ENCODE measurements around the gene CREM. TPM values are rescaled to one million over a fixed set of nuclear protein-coding genes. Genes with fewer than 3 reads are reported as not detected.

Gene CREM
- total and polyA plus RNA-seq, 7 donors, result 25.9 to 76.0 (median 37.5) TPM

DNA sequence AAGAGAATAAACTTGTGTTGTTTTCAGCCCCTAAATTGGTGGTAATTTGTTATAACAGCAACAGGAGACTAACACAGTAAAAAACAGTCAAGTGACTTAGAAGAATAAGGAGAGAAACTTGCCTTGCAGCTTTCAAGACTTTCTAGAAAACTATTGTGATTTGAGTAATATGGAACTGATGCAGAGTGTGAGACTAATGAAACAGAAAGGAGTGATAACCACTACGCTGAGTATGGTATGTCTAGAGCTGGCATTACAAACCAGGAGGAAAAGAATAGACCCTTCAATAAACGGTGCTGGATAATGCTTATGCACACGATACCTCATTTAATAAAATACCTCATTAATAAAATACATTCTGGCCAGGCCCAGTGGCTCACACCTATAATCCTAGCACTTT lies 99.9 kb downstream of the CREM start:
- 86 to 90% methylated on average over 3 of the region's 3 CpGs for WGBS, 2 donors
- H3K9me3 ChIP-seq, result no peaks in the 10 kb centered on the region
- no peaks in the 10 kb centered on the region for H3K4me1 ChIP-seq
- TF ChIP-seq, protein P1, sequence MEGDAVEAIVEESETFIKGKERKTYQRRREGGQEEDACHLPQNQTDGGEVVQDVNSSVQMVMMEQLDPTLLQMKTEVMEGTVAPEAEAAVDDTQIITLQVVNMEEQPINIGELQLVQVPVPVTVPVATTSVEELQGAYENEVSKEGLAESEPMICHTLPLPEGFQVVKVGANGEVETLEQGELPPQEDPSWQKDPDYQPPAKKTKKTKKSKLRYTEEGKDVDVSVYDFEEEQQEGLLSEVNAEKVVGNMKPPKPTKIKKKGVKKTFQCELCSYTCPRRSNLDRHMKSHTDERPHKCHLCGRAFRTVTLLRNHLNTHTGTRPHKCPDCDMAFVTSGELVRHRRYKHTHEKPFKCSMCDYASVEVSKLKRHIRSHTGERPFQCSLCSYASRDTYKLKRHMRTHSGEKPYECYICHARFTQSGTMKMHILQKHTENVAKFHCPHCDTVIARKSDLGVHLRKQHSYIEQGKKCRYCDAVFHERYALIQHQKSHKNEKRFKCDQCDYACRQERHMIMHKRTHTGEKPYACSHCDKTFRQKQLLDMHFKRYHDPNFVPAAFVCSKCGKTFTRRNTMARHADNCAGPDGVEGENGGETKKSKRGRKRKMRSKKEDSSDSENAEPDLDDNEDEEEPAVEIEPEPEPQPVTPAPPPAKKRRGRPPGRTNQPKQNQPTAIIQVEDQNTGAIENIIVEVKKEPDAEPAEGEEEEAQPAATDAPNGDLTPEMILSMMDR (IDR thresholded peaks at IDR 0.05), result no peak
- TF ChIP-seq POLR2AphosphoS5 (IDR thresholded peaks at IDR 0.05) (no peak), EP300 (IDR thresholded peaks at IDR 0.05) (no peak), POLR2A (IDR thresholded peaks at IDR 0.05) (no peak)
- H3K27me3 ChIP-seq, result no peaks in the 10 kb centered on the region
- no peaks in the 10 kb centered on the region for H3K36me3 ChIP-seq
- H3K4me3 ChIP-seq, result no peak overlapping the region
- DNase-seq, result no peak
- intact Hi-C loops (cut with DNase I), result no loop called here
- no peak overlapping the region for H3K27ac ChIP-seq

DNA sequence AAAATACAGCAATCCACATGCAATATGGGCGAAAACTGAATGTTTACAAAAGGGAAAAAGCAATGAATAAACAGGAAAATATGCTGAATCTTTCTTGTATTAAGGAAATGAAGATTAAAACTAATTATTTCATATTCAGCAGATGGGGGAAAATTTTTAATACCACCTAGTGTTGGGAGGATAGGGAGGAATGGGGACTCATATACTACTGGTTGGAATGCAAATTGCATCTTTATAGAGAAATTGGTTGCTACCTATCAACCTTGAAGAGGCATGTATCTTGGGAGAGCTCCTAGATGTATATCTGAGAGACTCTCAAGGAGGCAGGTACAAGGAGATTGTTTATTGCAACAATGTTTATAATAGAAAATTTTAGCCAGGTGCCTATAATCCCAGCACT lies 101.4 kb downstream of the CREM start:
- no peaks in the 10 kb centered on the region for H3K4me1 ChIP-seq
- H3K27me3 ChIP-seq, result no peaks in the 10 kb centered on the region
- 94 to 100% methylated on average over 1 of the region's 1 CpG for WGBS, 2 donors
- H3K9me3 ChIP-seq, result no peaks in the 10 kb centered on the region
- intact Hi-C loops (cut with DNase I), result no loop called here
- no peak for DNase-seq
- H3K36me3 ChIP-seq, result no peaks in the 10 kb centered on the region
- no peak for TF ChIP-seq POLR2AphosphoS5 (IDR thresholded peaks at IDR 0.05)
- no peak for TF ChIP-seq POLR2A (IDR thresholded peaks at IDR 0.05)
- no peak for TF ChIP-seq EP300 (IDR thresholded peaks at IDR 0.05)
- TF ChIP-seq, protein P1 (IDR thresholded peaks at IDR 0.05), result no peak
- no peak overlapping the region for H3K4me3 ChIP-seq
- H3K27ac ChIP-seq, result no peak overlapping the region

DNA sequence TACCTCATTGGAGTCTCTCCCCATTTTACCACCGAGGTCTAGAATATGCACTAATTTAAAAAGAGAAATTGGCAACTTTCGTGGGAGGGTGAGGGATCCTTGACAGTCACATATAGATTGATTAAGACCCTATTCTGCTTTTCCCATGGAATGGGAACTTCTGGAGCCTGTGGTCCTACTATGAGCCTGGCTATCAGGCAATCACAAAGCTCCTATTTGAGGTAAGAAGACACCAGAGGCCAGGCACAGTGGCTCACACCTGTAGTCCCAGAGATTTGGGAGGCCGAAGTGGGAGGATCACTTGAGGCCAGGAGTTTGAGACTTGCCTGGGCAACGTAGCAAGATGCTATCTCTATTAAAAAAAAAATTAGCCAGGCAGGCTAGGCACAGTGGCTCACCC lies 105.0 kb downstream of the CREM start:
- no peak overlapping the region for H3K4me3 ChIP-seq
- TF ChIP-seq POLR2AphosphoS5 (IDR thresholded peaks at IDR 0.05), result no peak
- TF ChIP-seq POLR2A (IDR thresholded peaks at IDR 0.05), result no peak
- no peak for TF ChIP-seq EP300 (IDR thresholded peaks at IDR 0.05)
- TF ChIP-seq, protein P1 (IDR thresholded peaks at IDR 0.05), result no peak
- intact Hi-C loops (cut with DNase I), result loop anchor here (10.0 kb wide), 1 partner anchor 1543 kb away; no protein-coding TSS in a partner anchor
- H3K4me1 ChIP-seq, result no peaks in the 10 kb centered on the region
- 91 to 92% methylated on average over 4 of the region's 4 CpGs for WGBS, 2 donors
- H3K27me3 ChIP-seq, result no peaks in the 10 kb centered on the region
- no peaks in the 10 kb centered on the region for H3K9me3 ChIP-seq
- no peak for DNase-seq
- H3K36me3 ChIP-seq, result no peaks in the 10 kb centered on the region
- no peak overlapping the region for H3K27ac ChIP-seq

DNA sequence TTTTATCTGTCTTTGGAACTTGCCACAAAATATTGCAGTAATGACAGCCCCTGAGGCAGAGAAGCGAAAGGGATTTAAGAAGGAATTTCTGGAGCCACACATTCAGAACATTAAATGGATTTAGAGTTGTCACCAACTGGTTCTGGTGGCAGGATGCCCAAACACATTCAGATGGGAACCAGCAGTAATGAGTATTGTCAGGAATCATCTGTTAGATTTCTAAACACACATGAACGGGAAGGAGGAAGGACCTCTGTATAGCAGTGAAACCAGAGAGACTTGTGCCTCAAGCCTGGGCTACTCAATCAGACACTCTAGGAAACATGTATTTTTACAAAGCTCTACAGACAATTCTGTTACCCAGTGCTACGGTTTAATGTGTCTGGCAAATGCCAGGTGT lies 105.9 kb downstream of the CREM start:
- Histone ChIP-seq H3K4me3 (no peak overlapping the region), H3K27me3 (no peaks in the 10 kb centered on the region), H3K9me3 (no peaks in the 10 kb centered on the region), H3K4me1 (no peaks in the 10 kb centered on the region), H3K36me3 (no peaks in the 10 kb centered on the region), H3K27ac (no peak overlapping the region)
- TF ChIP-seq POLR2AphosphoS5 (IDR thresholded peaks at IDR 0.05), result no peak
- TF ChIP-seq POLR2A (IDR thresholded peaks at IDR 0.05), result no peak
- no peak for TF ChIP-seq EP300 (IDR thresholded peaks at IDR 0.05)
- TF ChIP-seq, protein P1 (IDR thresholded peaks at IDR 0.05), result no peak
- no peak for DNase-seq
- WGBS, 2 donors, result 83 to 84% methylated on average over 3 of the region's 3 CpGs
- intact Hi-C loops (cut with DNase I), result loop anchor here (10.0 kb wide), 1 partner anchor 1542 kb away; no protein-coding TSS in a partner anchor

DNA sequence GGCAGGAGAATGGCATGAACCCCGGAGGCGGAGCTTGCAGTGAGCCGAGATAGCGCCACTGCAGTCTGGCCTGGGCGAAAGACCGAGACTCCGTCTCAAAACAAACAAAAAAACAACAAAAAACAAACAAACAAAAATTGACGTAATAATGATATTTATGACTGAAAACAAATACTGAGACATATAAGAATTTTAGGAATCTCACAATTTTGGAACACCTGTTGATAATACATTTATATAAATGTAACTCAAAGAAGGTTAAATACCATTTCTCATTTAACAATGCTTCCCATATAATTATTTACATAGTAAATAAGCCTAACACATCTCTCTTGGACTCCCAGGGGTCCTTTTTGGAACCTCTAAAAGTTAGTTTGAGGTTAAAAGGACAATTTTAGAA lies 107.4 kb downstream of the CREM start:
- Histone ChIP-seq H3K9me3 (no peaks in the 10 kb centered on the region), H3K27ac (no peak overlapping the region), H3K4me3 (no peak overlapping the region), H3K4me1 (no peaks in the 10 kb centered on the region), H3K36me3 (no peaks in the 10 kb centered on the region), H3K27me3 (no peaks in the 10 kb centered on the region)
- 91 to 95% methylated on average over 8 of the region's 8 CpGs for WGBS, 2 donors
- TF ChIP-seq POLR2AphosphoS5 (IDR thresholded peaks at IDR 0.05) (no peak), POLR2A (IDR thresholded peaks at IDR 0.05) (no peak), EP300 (IDR thresholded peaks at IDR 0.05) (no peak)
- TF ChIP-seq, protein P1 (IDR thresholded peaks at IDR 0.05), result no peak
- DNase-seq, result no peak
- intact Hi-C loops (cut with DNase I), result loop anchor here (10.0 kb wide), 1 partner anchor 1541 kb away; no protein-coding TSS in a partner anchor

All from sigmoid colon (tissue), 7 donors.